GM19467 (cell line): ENCODE measurements around the gene STK40.

ENCODE experiments used
- ATAC-seq: cut with Tn5 transposase; IDR thresholded peaks from one replicate; pipeline ENCODE4 v1.9.1; 2021; ENCODE audit warnings: mild to moderate bottlenecking, moderate library complexity; ENCODE audit not compliant: unreplicated experiment

Gene STK40

DNA sequence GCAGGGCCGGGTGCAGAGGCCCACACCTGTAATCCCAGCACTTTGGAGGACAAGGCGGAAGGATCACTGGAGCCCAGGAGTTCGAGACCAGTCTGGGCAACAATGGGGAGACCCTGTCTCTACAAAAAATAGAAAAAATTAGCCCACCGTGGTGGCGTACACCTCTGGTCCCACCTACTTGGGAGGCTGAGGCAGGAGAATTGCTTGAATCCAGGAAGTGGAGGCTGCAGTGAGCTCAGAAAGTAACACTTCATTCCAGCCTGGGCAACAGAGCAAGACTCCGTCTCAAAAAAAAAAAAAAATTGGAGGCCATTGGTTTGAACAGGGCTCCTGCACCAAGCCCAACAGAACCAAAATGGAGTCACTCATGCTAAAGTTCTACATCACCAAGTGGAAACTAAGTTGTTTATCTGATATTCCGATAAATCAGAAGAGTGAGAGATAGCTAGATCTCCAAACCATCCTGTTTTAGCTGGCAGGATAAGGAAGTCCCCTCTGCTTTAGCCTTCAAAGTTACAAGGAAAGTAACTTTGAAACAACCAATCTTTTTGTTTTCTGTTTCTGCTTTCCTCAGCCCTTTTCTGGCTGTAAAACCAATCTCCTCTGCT, 12.8 kb upstream of the STK40 start:
- no peak for ATAC-seq

- peak; percentile 78 for ATAC-seq
Observed at GRCh38 chr1:36397378-36398230, 11.9 kb upstream of the STK40 start, which contains the start of gene LSM10. LSM10 (minus strand) TSS chr1:36397908; CDS start chr1:36394129, 3,779 bp downstream.

- no peak for ATAC-seq
Observed at GRCh38 chr1:36397083-36397377, 11.3 kb upstream of the STK40 start.

DNA sequence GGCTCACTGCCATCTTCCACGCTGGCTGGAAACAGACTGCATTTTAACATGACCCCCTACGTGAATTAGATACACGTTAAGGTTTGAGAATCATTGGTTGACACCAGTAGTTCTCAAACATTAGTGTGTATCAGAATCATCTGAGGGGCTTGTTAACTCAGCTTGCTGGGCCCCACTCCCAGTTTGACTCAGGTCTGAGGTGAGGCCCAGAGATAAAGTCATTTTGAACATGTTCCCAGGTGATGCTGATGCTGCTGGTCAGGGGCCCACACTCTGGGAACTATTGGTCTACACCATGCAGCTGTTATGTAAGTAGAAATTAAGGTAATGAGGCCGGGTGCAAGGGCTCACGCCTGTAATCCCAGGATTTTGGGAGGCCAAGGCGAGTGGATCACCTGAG, 10.6 kb upstream of the STK40 start:
- ATAC-seq: no peak

- ATAC-seq: no peak
Observed at GRCh38 chr1:36393686-36394085, 8.0 kb upstream of the STK40 start.

GRCh38 chr1:36392836-36393235, 7.1 kb upstream of the STK40 start:
- no peak for ATAC-seq

DNA sequence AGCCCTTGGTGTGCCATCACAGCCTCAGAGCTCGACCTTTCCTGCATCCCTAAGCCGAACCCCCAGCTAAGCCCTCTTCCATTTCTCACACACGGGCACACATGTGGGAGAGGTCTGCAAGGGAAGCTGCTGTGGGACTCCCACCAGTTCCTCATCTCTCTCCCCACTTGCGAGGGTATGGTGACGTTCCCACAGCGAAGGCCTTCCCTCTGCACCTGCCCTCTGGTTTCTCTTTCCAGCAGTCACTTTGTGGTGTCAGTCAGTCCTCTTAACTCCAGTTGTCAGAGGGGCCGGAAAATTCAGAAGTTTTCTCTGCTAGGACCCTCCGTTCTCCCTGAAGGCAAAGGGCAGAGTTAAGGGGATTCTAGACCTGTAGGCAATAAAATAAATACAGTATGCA, 5.5 kb upstream of the STK40 start:
- ATAC-seq: no peak

DNA sequence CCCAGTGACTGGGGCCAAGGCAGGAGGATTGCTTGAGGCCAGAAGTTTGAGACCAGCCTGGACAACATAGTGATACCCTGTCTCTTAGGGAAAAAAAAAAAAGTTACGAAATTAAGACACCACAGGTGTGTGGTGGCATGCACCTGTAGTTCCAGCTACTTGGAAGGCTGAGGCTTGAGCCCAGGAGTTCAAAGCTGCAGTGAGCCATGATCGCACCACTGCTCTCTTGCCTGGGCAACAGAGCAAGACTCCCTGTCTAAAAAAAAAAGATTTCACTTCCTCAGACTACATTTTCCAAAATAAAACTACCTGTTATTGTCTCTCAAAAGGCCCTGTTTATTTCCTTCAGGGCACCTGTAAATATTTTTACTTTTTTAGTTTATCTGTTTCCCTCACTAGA, 4.7 kb upstream of the STK40 start:
- ATAC-seq: no peak

DNA sequence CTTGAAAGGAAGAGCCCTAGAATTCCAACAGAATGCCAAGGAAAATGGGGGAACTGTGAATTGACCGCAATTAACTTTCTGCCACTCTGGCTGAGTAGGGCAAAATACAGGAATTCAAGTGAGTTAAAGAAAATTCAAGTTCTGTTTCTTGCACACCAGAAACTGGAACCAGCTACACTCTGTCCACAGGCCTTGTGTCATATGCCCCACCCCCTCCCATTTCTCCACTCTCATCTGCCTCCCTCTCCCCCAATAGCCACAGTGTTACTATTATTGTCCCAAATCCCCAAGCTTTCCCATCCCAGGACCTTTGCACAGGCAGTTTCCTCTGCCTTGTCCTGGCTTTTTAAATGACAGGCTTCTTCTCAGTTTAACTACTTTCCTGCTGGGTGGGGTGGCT, 4.3 kb upstream of the STK40 start:
- ATAC-seq: no peak

DNA sequence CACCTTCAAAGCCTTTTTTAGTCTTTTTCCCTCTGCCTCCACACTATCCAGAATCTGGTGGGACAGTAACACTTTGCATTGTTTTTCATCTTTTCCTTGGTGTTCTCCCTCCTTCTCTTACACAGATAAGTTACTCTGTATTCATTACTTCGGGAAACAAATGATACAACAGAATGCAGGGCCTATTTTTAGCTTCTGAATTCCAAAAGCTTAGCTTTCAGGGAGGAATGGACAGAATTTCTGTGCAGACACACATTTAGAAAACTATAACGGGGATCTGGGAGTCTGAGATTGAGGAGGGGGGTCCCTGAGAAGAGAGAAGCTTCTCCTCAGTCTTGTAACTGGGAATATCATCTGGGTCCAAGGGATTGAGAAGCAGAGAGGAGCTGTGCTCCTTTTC, 3.5 kb upstream of the STK40 start:
- no peak for ATAC-seq

DNA sequence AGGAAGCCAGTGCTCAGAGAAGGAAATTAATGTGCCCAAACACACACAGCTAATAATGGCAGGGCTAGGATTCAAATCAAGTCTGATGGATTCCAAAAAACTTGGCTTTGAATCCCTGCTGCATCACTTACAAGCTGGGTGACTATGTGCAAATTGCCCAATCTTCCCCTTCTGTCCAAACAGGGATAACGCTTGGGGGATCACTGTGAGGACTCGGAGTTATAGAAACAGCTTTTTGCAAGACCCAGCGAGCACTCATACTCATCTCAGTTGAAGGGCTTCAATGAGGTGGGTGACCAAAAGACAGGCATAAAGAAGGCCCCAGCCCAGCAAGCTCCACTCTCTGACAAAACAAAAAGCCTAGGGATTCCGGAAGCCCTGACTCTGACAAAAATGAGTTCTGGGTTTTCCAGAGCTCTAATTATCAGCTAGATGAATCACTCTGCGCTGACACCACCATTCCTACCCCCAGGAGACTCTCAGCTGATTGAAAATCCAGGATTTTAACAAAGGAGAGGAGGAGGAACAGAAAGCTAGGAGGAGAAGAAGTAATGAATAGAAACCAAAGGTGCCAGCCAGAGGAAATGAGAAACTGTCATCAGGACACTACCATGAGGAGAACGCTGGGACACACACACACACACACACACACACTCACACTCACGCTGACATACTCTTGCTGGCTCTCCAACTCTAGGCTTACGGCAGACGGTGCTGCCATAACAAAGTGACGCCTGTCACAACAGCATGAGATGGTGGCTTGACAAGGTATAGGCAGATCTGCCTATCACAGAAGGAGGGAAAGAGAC, 1.6 kb upstream of the STK40 start:
- ATAC-seq: no peak

GRCh38 chr1:36386265-36387140, 779 bp upstream of the STK40 start:
- peak; percentile 40 for ATAC-seq

DNA sequence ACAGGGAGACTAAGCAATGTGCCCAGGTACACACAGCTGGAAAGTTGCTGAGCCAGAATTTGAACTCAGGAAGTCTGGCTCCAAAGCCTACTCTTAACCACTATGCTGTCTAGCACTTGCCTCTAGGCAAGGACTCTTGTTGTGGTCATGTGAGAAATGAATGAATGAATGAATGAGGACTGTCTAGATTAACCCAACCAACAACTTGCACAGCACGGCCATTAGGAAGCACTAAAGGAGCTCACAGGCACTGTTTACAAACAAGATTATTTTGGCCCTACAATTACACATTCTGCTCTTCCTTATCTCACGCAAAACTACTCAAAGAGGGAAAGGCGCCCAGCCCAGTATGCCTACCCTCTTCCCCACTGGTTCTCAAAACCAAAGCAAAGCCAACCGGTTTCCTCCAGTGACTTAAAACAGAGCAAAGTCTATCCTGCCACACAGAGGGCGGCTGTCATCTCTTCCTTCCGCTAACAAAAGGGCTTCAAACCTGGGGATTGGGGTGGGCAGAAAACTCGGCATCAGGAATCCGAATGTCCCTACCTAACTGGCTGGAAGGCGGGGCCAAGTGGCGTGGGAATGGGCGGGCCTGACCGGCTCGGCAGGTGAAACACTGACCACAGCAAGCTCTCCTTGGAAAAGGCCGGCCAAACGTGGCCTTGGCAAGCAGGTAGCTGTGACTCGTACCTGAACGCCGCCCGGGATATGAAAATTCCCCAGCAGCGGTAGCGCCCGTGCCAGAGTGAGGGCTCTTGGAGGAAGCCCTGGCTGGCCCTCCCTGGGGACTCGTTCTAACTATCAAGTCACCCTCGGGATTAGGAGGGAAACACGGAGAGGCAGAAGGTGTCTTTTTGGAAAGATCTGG, 948 bp downstream of the STK40 start:
- no peak for ATAC-seq

DNA sequence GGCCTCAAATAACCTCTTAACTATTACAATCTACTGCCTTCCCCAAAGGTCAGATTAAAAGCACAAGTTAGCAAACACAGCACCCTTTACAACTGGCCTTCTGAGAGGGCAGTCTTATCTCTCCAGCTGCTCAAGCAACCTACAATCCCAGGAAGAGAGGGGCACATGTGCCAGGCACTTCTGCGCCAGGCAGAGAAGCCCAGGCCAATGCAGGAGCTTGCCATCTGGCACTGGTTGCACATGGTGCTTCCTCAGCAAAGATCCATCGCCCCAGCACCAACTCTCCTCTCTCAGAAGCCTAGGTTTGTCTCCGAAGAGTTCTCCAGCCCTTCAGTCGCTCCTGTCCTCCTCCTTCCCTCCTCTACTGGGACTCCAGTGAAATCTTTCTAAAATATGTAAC, 2.5 kb downstream of the STK40 start:
- ATAC-seq: no peak

GRCh38 chr1:36382669-36383068, 3.1 kb downstream of the STK40 start:
- no peak for ATAC-seq

- ATAC-seq: no peak
Observed at GRCh38 chr1:36382231-36382630, 3.5 kb downstream of the STK40 start.

DNA sequence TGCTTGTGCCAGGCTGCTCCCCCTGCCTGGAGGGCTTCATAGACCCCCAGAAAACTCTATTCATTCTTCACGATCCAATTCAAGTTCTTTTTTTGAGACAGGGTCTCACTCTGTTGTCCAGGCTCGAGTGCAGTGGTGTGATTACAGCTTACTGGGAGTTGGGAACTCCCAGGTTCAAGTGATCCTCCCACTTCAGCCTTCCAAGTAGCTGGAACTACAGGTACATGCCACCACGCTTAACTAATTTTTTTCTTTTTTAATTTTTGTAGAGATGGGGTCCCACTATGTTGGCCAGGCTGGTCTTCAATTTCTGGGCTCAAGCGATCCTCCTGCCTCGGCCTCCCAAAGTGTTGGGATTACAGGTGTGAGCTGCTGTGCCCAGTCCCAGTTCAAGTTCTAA, 4.3 kb downstream of the STK40 start:
- no peak for ATAC-seq

DNA sequence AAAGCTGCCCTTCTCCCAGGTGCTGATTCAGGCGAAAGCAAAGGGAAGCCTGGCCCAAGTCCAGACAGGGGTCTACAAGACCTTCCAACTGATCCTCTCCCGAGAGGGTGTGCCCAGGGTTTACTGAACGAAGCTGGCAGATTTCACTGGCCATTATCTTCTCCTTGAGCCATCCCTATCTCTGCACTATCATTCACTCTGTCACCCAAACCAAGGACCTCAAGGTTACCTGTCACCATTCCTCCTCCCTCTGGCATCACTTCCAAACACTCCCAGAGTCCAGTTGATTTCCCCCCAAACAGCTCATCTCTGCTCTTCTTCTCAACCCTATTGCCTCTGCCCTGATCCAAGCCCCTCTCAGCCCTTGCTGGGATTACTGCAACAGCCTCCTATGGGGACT, 4.9 kb downstream of the STK40 start:
- ATAC-seq: no peak

DNA sequence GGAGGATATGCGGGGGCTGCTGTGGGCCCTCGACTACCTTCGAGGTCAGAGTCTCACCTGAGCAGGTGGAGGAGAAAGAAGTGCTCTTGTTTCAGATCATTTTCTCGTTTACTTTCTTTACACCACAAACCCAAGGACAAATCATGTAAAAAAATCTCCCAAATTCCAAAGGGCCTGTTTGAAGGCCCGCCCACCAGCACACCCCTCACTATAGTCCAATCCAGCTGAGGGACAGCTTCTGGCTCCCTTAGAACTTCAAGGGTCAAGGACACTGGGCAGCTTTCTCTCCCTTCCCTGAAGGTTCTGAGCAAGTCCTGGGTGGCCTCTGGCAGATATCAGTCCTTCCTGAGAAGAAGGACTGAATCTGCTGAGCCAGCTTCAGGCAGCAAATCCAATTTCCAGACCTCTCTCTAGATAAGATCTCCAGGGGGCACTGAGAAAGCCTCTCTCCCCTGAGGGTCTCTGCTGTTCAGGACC, 5.5 kb downstream of the STK40 start:
- no peak for ATAC-seq
